WTC11 (cell line): ENCODE results near the gene PLCB3. TPM values are rescaled to one million over a fixed set of nuclear protein-coding genes. Genes with fewer than 3 reads are reported as not detected.
A peak's percentile ranks its signal among the peaks of the same experiment; 100 is the strongest.

Experiments
- ATAC-seq: fragments of 200-7000 bp; cut with Tn5 transposase; 2 replicates; pipeline ENCODE4 v1.10.0; 2021; ENCODE audit warnings: mild to moderate bottlenecking, moderate library complexity
- CTCF ChIA-PET: fragments of 300-600 bp; sonication (Branson Sonifier 250); formaldehyde crosslinking; loops from one replicate; lab custom pipeline; 2021; ENCODE audit warnings: antibody characterized with exemption; lab: Charles Lee
- POLR2A ChIA-PET: fragments of 350-600 bp; sonication (Branson Sonifier 250); formaldehyde crosslinking; loops from one replicate; lab custom pipeline; 2021; ENCODE audit warnings: antibody characterized with exemption; lab: Charles Lee
- DNase-seq: peaks from one replicate; pipeline ENCODE4 v3.0.0; 2021; ENCODE audit warnings: low spot score
- H3K27ac Mint-ChIP-seq: 2 replicates; pipeline ENCODE4 v1.8.0; 2021; ENCODE audit warnings: mixed read lengths
- H3K27me3 Mint-ChIP-seq: 2 replicates; pipeline ENCODE4 v1.8.0; 2021; ENCODE audit warnings: low read depth, mild to moderate bottlenecking, moderate library complexity, mixed read lengths
- H3K36me3 Mint-ChIP-seq: 2 replicates; pipeline ENCODE4 v1.8.0; 2021; ENCODE audit warnings: mixed read lengths
- H3K4me1 Mint-ChIP-seq: 2 replicates; pipeline ENCODE4 v1.8.0; 2022; ENCODE audit warnings: mixed read lengths
- H3K4me3 Mint-ChIP-seq: 2 replicates; pipeline ENCODE4 v1.8.0; 2021; ENCODE audit warnings: mild to moderate bottlenecking, moderate library complexity, mixed read lengths
- H3K9me3 Mint-ChIP-seq: 2 replicates; pipeline ENCODE4 v1.8.0; 2021; ENCODE audit warnings: mixed read lengths
- ESRRA ChIP-seq: sonication (generic); formaldehyde crosslinking; IDR thresholded peaks from 2 replicates; pipeline ENCODE4 v1.8.1; 2022; ENCODE audit warnings: mild to moderate bottlenecking, missing genetic modification reagents, borderline replicate concordance
- ETV6 ChIP-seq: sonication (generic); formaldehyde crosslinking; IDR thresholded peaks from 2 replicates; pipeline ENCODE4 v1.8.1; 2022; ENCODE audit warnings: mild to moderate bottlenecking, missing genetic modification reagents
- FOXK1 ChIP-seq: sonication (generic); formaldehyde crosslinking; IDR thresholded peaks from 2 replicates; pipeline ENCODE4 v1.8.0; 2022; ENCODE audit warnings: mild to moderate bottlenecking, moderate library complexity, missing genetic modification reagents
- HMGA2 ChIP-seq: fragments of 250-450 bp; sonication (Bioruptor Pico); IDR thresholded peaks from 2 replicates; pipeline ENCODE4 v1.4.0; 2021; ENCODE audit warnings: mild to moderate bottlenecking, moderate library complexity
- SMAD3 ChIP-seq: sonication (generic); formaldehyde crosslinking; IDR thresholded peaks from 2 replicates; pipeline ENCODE4 v1.8.0; 2022; ENCODE audit warnings: missing genetic modification reagents, mild to moderate bottlenecking, borderline replicate concordance
- TP53 ChIP-seq: sonication (generic); formaldehyde crosslinking; IDR thresholded peaks from 2 replicates; pipeline ENCODE4 v1.8.1; 2023; ENCODE audit warnings: mild to moderate bottlenecking, missing genetic modification reagents
- ZNF423 ChIP-seq: fragments of 250-450 bp; sonication (Bioruptor Pico); IDR thresholded peaks from 2 replicates; pipeline ENCODE4 v2.1.2; 2022; ENCODE audit warnings: mild to moderate bottlenecking, moderate library complexity
- total RNA-seq: library from RNA; stranded (reverse); gene quantifications from 3 replicates; pipeline ENCODE4 v1.2.3, GENCODE V29; 2021
- TF ChIP-seq, protein P1 (sequence below): fragments of 250-450 bp; sonication (Bioruptor Pico); conservative IDR thresholded peaks from 2 replicates; pipeline ENCODE4 v1.9.0; 2021; ENCODE audit warnings: mild to moderate bottlenecking
- TF ChIP-seq, protein P2 (sequence below): sonication (generic); formaldehyde crosslinking; IDR thresholded peaks from 2 replicates; pipeline ENCODE4 v1.8.1; 2022; ENCODE audit warnings: mild to moderate bottlenecking, moderate library complexity, missing genetic modification reagents
- TF ChIP-seq, protein P3 (sequence below): sonication (generic); formaldehyde crosslinking; conservative IDR thresholded peaks from 2 replicates; pipeline ENCODE4 v1.8.1; 2023; ENCODE audit warnings: mild to moderate bottlenecking, low read depth, missing genetic modification reagents, moderate library complexity
- TF ChIP-seq, protein P4 (sequence below): sonication (generic); formaldehyde crosslinking; IDR thresholded peaks from 2 replicates; pipeline ENCODE4 v1.8.0; 2023; ENCODE audit warnings: missing genetic modification reagents
- TF ChIP-seq, protein P5 (sequence below): fragments of 250-450 bp; sonication (Bioruptor Pico); IDR thresholded peaks from 2 replicates; pipeline ENCODE4 v1.9.0; 2021; ENCODE audit warnings: mild to moderate bottlenecking

The PLCB3 gene
- total RNA-seq, 1 experiment from 2014 or later = 97.4 TPM

DNA sequence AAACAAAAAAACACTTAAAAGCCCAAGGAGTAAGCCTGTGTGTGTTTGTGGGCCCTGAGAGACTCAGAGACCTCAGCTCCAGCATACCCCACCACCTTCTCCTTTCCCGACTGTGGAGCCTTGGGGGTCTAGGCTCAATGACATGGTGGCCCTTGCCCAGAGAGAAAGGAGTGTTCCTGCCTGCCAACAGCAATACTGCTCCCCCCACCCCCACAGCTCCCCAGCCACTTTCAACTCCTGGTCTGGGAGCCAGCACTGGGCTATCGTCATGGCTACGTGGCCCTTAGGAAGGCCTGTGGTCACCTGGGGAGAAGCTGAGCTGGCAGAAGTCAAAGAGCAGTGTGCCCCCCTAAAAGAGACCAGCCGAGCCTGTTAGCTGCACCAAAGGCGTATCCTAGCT is 7.2 kb upstream of the PLCB3 start:
- Mint-ChIP-seq H3K36me3 (peaks cover 8% of the 10 kb centered on the region), H3K27me3 (no peaks in the 10 kb centered on the region), H3K27ac (peak overlapping the region; percentile 83)
- no peak for ATAC-seq
- CTCF ChIA-PET = interaction anchor here (1.1 to 3.8 kb wide), 6 partner anchors 7 to 111 kb away, joined by 4 to 50 read pairs (median 10); partner anchors contain the start of gene PLCB3
- TF ChIP-seq TP53 (CRISPR knock-in tag) (no peak), ZNF423 (no peak)
- TF ChIP-seq, protein P1, sequence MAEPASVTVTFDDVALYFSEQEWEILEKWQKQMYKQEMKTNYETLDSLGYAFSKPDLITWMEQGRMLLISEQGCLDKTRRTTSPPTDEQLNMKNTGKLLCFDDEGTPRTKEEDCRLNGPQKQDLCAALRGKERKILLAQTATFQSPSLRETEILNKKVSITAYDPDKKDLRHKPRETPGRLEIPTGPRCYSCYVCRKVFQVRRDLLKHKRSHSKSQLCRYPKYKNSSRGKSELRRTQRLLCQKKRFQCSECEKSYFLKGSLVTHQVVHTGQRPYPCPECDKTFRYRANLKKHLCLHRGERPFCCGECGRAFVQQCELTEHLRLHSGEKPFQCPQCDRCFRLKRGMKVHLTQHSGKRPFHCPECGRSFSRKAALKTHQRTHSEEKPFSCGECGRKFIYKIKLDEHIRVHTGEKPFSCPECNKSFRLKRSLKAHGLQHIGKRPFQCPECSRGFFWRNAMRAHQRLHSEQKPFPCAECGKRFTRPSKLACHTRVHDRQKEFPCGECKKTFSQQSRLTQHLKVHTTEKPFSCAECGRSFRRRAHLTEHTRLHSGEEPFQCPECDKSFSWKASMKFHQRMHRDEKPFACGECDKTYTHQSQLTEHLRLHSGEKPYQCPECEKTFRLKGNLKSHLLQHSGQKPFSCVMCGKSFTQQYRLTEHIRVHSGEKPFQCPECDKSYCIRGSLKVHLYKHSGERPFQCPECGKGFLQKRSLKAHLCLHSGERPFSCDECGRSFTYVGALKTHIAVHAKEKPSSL (CRISPR knock-in tag) = 0 out of 2 replicates have a peak, but pooled peaks have one; percentile 30
- TF ChIP-seq, protein P2, sequence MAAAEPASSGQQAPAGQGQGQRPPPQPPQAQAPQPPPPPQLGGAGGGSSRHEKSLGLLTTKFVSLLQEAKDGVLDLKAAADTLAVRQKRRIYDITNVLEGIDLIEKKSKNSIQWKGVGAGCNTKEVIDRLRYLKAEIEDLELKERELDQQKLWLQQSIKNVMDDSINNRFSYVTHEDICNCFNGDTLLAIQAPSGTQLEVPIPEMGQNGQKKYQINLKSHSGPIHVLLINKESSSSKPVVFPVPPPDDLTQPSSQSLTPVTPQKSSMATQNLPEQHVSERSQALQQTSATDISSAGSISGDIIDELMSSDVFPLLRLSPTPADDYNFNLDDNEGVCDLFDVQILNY (CRISPR knock-in tag) = no peak
- TF ChIP-seq, protein P3, sequence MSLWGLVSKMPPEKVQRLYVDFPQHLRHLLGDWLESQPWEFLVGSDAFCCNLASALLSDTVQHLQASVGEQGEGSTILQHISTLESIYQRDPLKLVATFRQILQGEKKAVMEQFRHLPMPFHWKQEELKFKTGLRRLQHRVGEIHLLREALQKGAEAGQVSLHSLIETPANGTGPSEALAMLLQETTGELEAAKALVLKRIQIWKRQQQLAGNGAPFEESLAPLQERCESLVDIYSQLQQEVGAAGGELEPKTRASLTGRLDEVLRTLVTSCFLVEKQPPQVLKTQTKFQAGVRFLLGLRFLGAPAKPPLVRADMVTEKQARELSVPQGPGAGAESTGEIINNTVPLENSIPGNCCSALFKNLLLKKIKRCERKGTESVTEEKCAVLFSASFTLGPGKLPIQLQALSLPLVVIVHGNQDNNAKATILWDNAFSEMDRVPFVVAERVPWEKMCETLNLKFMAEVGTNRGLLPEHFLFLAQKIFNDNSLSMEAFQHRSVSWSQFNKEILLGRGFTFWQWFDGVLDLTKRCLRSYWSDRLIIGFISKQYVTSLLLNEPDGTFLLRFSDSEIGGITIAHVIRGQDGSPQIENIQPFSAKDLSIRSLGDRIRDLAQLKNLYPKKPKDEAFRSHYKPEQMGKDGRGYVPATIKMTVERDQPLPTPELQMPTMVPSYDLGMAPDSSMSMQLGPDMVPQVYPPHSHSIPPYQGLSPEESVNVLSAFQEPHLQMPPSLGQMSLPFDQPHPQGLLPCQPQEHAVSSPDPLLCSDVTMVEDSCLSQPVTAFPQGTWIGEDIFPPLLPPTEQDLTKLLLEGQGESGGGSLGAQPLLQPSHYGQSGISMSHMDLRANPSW = no peak
- TF ChIP-seq, protein P4, sequence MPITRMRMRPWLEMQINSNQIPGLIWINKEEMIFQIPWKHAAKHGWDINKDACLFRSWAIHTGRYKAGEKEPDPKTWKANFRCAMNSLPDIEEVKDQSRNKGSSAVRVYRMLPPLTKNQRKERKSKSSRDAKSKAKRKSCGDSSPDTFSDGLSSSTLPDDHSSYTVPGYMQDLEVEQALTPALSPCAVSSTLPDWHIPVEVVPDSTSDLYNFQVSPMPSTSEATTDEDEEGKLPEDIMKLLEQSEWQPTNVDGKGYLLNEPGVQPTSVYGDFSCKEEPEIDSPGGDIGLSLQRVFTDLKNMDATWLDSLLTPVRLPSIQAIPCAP (CRISPR knock-in tag) = no peak
- TF ChIP-seq, protein P5, sequence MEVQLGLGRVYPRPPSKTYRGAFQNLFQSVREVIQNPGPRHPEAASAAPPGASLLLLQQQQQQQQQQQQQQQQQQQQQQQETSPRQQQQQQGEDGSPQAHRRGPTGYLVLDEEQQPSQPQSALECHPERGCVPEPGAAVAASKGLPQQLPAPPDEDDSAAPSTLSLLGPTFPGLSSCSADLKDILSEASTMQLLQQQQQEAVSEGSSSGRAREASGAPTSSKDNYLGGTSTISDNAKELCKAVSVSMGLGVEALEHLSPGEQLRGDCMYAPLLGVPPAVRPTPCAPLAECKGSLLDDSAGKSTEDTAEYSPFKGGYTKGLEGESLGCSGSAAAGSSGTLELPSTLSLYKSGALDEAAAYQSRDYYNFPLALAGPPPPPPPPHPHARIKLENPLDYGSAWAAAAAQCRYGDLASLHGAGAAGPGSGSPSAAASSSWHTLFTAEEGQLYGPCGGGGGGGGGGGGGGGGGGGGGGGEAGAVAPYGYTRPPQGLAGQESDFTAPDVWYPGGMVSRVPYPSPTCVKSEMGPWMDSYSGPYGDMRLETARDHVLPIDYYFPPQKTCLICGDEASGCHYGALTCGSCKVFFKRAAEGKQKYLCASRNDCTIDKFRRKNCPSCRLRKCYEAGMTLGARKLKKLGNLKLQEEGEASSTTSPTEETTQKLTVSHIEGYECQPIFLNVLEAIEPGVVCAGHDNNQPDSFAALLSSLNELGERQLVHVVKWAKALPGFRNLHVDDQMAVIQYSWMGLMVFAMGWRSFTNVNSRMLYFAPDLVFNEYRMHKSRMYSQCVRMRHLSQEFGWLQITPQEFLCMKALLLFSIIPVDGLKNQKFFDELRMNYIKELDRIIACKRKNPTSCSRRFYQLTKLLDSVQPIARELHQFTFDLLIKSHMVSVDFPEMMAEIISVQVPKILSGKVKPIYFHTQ = no peak
- TF ChIP-seq, all 79 proteins: peak for 1
- Mint-ChIP-seq H3K9me3 (no peaks in the 10 kb centered on the region), H3K4me3 (peak overlapping the region; percentile 88), H3K4me1 (peaks cover 44% of the 10 kb centered on the region)
- POLR2A ChIA-PET = interaction anchor here (0.6 to 1.8 kb wide), 6 partner anchors 15 to 1484 kb away, joined by 3 to 6 read pairs (median 4); partner anchors contain the start of gene TRPT1
- DNase-seq = no peak

DNA sequence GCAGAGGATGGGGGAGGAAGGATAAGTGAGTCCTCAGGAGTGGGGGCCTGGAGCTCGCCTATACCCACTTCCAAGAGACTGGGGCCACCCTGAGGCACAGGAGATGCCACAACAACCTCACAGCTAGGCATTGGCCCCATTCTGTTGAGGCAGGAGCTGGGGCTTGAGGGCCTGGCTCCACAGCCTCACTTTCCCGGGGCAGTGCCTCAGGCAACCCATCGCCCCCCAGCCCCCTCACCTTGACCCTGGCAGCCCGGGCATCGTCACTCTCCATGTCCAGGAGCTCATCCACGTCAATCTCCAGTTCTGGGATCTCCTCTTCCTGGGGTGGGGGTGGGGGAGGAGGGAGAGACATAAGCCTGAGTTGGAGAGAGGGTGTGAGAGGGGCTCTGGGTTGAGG is 6.4 kb upstream of the PLCB3 start:
- ChIA-PET CTCF (interaction anchor here (1.9 to 3.2 kb wide), 5 partner anchors 19 to 110 kb away, joined by 5 to 14 read pairs (median 8); partner anchors contain the start of genes NUDT22 and TRPT1), POLR2A (interaction anchor here (0.8 to 1.9 kb wide), 5 partner anchors 22 to 96 kb away, joined by 3 to 6 read pairs (median 4); partner anchors contain the start of genes ESRRA and STIP1)
- no peak for ATAC-seq
- Mint-ChIP-seq H3K4me1 (peaks cover 51% of the 10 kb centered on the region), H3K36me3 (peaks cover 8% of the 10 kb centered on the region), H3K27ac (no peak overlapping the region), H3K9me3 (no peaks in the 10 kb centered on the region), H3K4me3 (peak overlapping the region; percentile 85), H3K27me3 (no peaks in the 10 kb centered on the region)
- 0 out of 2 replicates have a peak, but pooled peaks have one; percentile 23 for TF ChIP-seq ETV6 (CRISPR knock-in tag)
- 0 out of 2 replicates have a peak, but pooled peaks have one; percentile 38 for TF ChIP-seq FOXK1 (CRISPR knock-in tag)
- no peak for TF ChIP-seq SMAD3 (CRISPR knock-in tag)
- DNase-seq = no peak

DNA sequence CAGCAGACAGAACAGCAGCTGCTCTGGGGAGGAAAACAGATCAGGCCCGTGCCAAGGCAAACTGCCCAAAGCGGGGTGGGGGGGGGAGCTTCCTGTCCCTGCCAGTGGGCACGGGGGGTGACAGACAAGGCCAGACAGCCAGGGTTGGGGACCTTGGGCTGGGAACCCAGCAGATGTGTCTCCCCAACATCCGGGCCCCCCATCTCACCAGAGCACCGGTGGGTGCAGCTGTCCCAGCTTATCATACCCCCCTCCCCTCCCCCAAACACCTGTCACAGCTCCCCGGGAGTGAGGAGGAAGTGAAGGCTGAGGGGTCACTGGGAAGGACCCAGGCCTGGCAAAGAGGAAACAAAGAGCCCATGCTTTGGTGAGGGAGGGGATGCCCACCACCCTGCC is 5.9 kb upstream of the PLCB3 start:
- ATAC-seq = no peak
- CTCF ChIA-PET = interaction anchor here (0.7 to 3.2 kb wide), 5 partner anchors 20 to 86 kb away, joined by 3 to 14 read pairs (median 7); partner anchors contain the start of genes NUDT22 and TRPT1
- Mint-ChIP-seq H3K27me3 (no peaks in the 10 kb centered on the region), H3K27ac (no peak overlapping the region), H3K9me3 (no peaks in the 10 kb centered on the region), H3K36me3 (peaks cover 8% of the 10 kb centered on the region), H3K4me3 (peak overlapping the region; percentile 85), H3K4me1 (peaks cover 49% of the 10 kb centered on the region)
- POLR2A ChIA-PET = interaction anchor here (0.8 to 1.9 kb wide), 5 partner anchors 22 to 60 kb away, joined by 3 to 7 read pairs (median 4); partner anchors contain the start of genes ESRRA and STIP1
- DNase-seq = no peak
- TF ChIP-seq ESRRA (0 out of 2 replicates have a peak, but pooled peaks have one; percentile 7), HMGA2 (CRISPR knock-in tag) (no peak)
